Stomach (tissue), 4 donors: ENCODE data around the gene ODF2L.

Experiments
- CTCF ChIP-seq, 7 experiments: fragments of 450-650 bp in 4 of 7; fragments of 200-600 bp in 3 of 7; sonication (generic) in 3 of 7; IDR thresholded peaks; one replicate each; pipeline ENCODE4 v1.5.1; 2016 to 2019; ENCODE audit warnings: antibody characterized with exemption in 7 of 7, control low read depth in 2 of 7, mild to moderate bottlenecking in 1 of 7
- EP300 ChIP-seq: sonication (generic); formaldehyde crosslinking; IDR thresholded peaks from one replicate; pipeline ENCODE4 v1.6.1; 2017; ENCODE audit warnings: antibody characterized with exemption
- POLR2A ChIP-seq, 4 donors: fragments of 450-650 bp; IDR thresholded peaks; one replicate each; pipeline ENCODE4 v1.6.1; 2016; ENCODE audit warnings: antibody characterized with exemption in 4 of 4, control low read depth in 2 of 4, mild to moderate bottlenecking in 1 of 4, moderate library complexity in 1 of 4

- no peak for TF ChIP-seq CTCF (IDR thresholded peaks at IDR 0.05)
- no peak for TF ChIP-seq POLR2A (IDR thresholded peaks at IDR 0.05)
- no peak for TF ChIP-seq EP300
These were observed 14.9 kb downstream of the ODF2L start for GRCh38 chr1:86381223-86381622.
